ENCODE results near the gene SCN3A.

The SCN3A gene

DNA sequence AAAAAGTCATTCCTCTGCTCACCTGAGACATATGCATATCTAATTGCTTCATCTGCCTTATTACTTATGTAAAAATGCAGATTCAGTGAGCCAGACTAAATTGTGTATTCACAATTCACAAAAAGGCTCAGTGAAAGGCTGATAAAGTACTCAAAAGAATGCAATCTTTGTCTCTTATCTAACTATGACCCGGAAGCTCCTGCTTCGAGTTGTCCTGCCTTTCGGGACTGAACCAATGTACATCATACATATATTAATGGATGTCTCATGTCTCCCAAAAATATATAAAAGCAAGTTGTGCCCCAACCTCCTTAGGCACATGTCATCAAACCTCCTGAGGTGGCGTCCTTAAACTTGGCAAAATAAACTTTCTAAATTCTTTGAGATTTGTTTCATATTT, 120.5 kb downstream of the SCN3A start:
- DNase-seq (ENCODE audit: low read depth, low spot score): no peak
- TF ChIP-seq, protein P1, sequence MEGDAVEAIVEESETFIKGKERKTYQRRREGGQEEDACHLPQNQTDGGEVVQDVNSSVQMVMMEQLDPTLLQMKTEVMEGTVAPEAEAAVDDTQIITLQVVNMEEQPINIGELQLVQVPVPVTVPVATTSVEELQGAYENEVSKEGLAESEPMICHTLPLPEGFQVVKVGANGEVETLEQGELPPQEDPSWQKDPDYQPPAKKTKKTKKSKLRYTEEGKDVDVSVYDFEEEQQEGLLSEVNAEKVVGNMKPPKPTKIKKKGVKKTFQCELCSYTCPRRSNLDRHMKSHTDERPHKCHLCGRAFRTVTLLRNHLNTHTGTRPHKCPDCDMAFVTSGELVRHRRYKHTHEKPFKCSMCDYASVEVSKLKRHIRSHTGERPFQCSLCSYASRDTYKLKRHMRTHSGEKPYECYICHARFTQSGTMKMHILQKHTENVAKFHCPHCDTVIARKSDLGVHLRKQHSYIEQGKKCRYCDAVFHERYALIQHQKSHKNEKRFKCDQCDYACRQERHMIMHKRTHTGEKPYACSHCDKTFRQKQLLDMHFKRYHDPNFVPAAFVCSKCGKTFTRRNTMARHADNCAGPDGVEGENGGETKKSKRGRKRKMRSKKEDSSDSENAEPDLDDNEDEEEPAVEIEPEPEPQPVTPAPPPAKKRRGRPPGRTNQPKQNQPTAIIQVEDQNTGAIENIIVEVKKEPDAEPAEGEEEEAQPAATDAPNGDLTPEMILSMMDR (IDR thresholded peaks at IDR 0.05; ENCODE audit: low read depth, low read length): no peak
- in situ Hi-C loops (cut with HindIII; ENCODE audit: low sequenced_read_pairs): no loop called here
- H3K4me3 ChIP-seq (ENCODE audit: low read depth, low read length): no peak overlapping the region

DNA sequence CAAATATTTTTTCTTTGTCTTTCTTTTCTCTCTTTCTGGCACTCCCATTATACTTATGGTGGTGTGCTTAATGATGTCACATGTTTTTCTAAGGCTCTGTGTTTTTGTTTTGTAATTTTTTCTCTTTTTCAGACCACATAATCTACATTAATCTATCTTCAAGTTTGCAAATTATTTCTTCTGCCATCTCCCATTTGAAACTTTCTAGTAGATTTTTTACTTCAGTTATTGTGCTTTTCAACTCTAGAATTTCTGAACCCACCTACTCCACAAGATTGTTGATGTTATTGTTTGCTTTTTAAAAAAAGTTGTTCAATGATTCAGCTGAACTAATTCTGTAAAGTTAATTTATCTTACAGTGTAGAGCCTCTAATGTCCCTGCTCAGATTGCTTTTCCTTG, 121.4 kb downstream of the SCN3A start:
- no peak for DNase-seq (ENCODE audit: low read depth, low spot score)
- TF ChIP-seq, protein P1 (IDR thresholded peaks at IDR 0.05; ENCODE audit: low read depth, low read length): no peak
- no peak overlapping the region for H3K4me3 ChIP-seq (ENCODE audit: low read depth, low read length)
- in situ Hi-C loops (cut with HindIII; ENCODE audit: low sequenced_read_pairs): no loop called here

DNA sequence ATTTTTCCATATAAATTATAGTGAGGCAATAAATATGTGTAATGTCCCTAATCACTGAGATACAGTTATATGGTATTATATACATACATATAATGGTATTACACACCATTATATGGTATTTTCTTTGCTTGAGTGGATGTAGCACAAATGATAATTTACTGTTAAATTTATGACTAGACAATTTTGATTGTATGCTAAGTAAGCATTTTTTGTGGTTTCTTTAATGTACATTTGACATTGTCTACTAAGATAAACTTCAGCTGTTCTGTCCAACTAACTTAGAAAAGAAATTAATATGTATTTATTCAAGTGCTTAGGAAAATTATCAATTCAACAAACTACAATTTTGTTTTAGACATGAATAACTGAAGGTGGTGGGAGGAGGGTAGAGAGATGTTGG, 122.6 kb downstream of the SCN3A start:
- TF ChIP-seq, protein P1 (IDR thresholded peaks at IDR 0.05; ENCODE audit: low read depth, low read length): no peak
- H3K4me3 ChIP-seq (ENCODE audit: low read depth, low read length): no peak overlapping the region
- in situ Hi-C loops (cut with HindIII; ENCODE audit: low sequenced_read_pairs): no loop called here
- no peak for DNase-seq (ENCODE audit: low read depth, low spot score)

DNA sequence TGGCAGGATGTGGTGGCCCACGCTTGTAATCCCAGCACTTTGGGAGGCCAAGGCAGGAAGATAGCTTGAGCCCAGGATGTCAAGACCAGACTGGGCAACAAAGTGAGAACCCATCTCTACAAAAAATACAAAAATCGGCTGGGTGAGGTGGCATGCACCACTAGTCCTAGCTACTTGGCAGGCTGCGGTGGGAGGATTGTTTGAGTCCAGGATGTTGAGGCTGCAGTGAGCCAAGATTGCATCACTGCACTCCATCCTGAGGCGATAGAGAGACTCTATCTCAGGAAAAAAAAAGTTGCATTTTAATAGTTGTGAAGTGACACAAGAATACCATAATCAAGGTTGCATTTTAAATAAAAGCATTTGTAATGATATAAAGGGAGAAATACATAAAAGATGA, 124.4 kb downstream of the SCN3A start:
- TF ChIP-seq, protein P1 (IDR thresholded peaks at IDR 0.05; ENCODE audit: low read depth, low read length): no peak
- H3K4me3 ChIP-seq (ENCODE audit: low read depth, low read length): no peak overlapping the region
- no peak for DNase-seq (ENCODE audit: low read depth, low spot score)
- in situ Hi-C loops (cut with HindIII; ENCODE audit: low sequenced_read_pairs): no loop called here

DNA sequence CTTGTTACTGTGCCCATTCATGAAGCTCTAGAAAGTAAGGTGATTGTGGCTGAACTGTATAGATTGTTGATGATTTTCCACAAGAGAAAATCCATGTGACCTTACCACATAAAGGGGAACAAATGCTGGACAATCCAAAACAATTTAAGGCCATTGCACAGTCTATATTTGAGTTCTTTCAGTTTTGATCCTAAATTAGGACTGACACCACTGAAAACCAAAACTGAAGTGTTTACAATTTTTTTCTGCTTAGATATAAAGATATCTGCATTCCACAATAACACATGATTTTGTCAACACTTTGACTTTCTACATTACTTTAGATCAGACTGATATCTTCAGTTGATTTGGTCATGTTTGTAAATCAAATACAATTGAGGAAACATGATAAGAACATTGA, 124.9 kb downstream of the SCN3A start:
- no peak for DNase-seq (ENCODE audit: low read depth, low spot score)
- no peak overlapping the region for H3K4me3 ChIP-seq (ENCODE audit: low read depth, low read length)
- in situ Hi-C loops (cut with HindIII; ENCODE audit: low sequenced_read_pairs): no loop called here
- TF ChIP-seq, protein P1 (IDR thresholded peaks at IDR 0.05; ENCODE audit: low read depth, low read length): no peak

DNA sequence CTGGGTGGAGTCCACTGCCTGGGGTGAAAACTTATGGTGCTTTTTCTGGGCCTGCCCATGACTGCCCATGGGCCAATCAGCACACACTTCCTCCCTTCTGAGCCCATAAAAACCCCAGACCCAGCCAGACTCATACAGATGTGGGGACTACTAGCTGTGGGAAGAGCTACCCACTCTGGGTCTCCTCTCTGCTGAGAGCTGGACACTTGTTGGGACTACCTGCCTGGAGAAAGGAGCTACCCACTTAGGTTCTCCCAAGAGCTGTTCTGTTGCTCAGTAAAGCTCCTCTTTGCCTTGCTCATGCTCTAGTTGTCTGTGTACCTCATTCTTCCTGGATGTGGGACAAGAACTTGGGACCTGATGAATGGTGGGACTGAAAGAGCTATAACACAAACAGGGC, 129.0 kb downstream of the SCN3A start:
- TF ChIP-seq, protein P1 (IDR thresholded peaks at IDR 0.05; ENCODE audit: low read depth, low read length): no peak
- H3K4me3 ChIP-seq (ENCODE audit: low read depth, low read length): no peak overlapping the region
- no peak for DNase-seq (ENCODE audit: low read depth, low spot score)
- in situ Hi-C loops (cut with HindIII; ENCODE audit: low sequenced_read_pairs): no loop called here

DNA sequence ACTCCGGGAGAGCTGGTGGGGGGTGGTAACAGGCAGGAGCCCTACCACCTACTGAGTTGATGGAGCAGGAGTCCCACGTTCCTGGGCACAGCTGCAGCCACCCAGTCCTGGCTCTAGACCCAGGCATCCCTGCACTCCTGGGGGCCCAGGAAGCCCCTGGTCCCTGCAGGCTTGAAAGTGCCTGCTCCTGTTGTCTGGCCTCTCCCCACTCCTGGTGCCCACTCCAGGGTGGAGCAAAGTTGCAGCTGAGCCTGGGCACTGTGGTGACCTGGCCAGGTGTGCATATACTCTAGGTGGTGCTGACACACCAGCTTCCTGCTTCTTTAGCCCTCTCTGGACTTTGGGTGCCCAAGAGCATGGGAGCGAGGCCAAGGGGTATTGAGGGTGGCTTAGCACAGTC, 129.5 kb downstream of the SCN3A start:
- no peak overlapping the region for H3K4me3 ChIP-seq (ENCODE audit: low read depth, low read length)
- TF ChIP-seq, protein P1 (IDR thresholded peaks at IDR 0.05; ENCODE audit: low read depth, low read length): no peak
- no peak for DNase-seq (ENCODE audit: low read depth, low spot score)
- in situ Hi-C loops (cut with HindIII; ENCODE audit: low sequenced_read_pairs): no loop called here

Measured in astrocyte of the spinal cord (primary cell).